G401 (cell line): ENCODE measurements around the gene IRF9. TPM values are rescaled to one million over a fixed set of nuclear protein-coding genes. Genes with fewer than 3 reads are reported as not detected.

Experiments used
- DNase-seq: peaks from one replicate; pipeline ENCODE4 v3.0.0-alpha.2; 2015; ENCODE audit warnings: low spot score
- in situ Hi-C: cut with HindIII; loops from 2 replicates; pipeline ENCODE4 v1.10.0; 2016; ENCODE audit warnings: low sequenced_read_pairs, mixed read lengths
- total RNA-seq: library from RNA; depleted of rRNA; stranded (reverse); fragments of >200 nt; shearing (Covaris generic); gene quantifications from 2 replicates; pipeline ENCODE4 v1.2.3, GENCODE V29; 2014

The IRF9 gene
- total RNA-seq, 1 experiment from 2014 or later, result 8.3 TPM

DNA sequence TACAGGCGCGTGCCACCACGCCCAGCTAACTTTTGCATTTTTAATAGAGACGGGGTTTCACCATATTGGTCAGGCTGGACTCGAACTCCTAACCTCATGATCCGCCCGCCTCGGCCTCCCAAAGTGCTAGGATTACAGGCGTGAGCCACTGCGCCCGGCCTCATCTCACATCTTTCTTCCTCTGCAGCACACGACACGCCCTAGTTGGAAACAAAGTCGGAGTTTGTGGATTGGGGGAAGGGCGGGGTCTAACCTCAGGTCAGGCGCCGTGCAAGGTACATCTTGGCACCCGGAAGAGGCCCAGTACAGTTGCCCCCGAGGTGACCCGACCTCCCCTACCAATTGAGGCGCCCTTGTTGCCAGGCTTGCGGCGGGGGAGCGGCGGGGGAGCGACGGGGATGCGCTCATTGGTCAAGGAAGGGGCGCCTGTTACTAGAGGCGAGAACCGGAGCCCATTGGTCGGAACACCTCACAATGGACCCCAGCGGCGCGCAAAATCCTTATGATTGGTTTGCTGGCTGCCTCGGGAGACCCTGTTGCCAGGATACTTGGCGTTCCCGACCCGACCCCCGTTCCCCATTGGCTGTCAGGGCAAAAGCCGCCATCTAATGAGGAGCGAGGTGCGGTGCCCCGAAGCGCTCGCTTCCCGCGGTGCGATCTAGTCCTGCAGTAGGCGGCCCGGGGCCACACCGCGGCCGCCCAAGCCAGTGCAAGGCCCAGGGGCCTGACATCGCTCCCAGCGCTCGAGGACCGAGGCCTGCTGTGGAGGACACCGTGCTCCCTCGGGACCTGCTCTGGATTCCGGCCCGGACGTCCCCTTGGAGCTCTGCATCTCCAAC is 10.6 kb downstream of the IRF9 start, which contains the start of gene REC8:
Gene REC8 (plus strand): TSS at position 659 of the 839 bp plus-strand sequence. CDS start 473 bp downstream, outside the sequence.
- DNase-seq, result peak; percentile 97
- in situ Hi-C loops, result no loop called here

DNA sequence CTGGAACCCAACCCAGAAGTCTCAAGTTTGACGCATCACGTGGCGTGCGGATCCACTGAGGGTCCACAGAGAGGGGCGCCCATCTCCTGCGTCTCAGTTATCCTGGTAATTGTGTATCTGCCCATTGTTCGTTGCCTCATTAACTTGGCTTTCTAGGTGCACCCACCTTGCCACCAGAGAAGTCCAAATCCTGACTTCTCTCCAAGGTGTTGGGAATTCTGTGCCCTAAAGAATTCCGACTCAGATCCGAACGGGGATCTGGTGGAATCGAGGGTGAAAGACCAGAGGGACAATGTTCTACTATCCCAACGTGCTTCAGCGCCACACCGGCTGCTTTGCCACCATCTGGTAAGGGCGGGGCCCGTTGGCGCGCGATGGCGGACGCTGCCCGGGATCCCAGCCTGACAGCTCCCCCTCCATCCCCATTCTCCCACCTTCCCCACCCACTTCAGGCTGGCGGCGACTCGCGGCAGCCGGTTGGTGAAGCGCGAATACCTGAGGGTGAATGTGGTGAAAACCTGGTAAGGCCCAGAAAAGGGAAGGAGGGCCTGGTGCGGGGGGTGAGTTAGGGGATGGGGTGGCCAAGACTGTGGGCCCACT is 11.3 kb downstream of the IRF9 start:
- peak; percentile 39 for DNase-seq
- in situ Hi-C loops, result no loop called here

DNA sequence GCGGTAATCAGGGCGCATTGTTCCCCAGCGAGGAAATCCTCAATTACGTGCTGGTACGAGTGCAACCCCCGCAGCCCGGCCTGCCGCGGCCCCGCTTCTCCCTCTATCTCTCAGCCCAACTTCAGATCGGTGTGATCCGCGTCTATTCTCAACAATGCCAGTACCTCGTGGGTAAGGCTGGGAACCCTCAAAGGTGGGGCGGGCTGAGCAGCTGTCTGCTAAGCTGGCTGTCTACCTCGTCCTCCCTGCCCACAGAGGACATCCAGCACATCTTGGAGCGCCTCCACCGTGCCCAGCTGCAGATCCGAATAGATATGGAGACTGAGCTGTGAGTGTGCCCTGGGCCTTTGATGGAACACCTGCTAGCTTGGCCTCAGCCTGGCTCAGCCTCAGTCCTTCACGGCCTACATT is 11.8 kb downstream of the IRF9 start:
- DNase-seq, result peak; percentile 43
- in situ Hi-C loops, result no loop called here

DNA sequence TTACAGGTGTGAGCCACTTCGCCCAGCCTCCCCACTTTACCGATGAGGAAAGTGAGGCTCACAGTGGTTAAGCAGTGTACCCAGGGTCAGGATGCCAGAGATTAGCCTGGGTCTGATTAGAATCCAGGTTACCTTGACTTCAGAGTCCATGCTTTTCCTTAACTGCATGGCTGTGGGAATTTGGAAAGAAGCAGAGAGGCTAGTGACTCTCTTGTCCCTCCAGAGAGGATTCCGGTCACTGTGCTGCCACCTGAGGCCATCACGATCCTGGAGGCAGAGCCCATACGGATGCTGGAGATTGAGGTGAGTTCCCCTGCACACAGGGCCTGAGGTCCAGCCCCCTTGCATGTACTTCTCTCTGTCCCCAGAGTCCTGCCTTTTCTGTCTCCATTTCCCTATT is 15.5 kb downstream of the IRF9 start:
- no peak for DNase-seq
- in situ Hi-C loops, result no loop called here

DNA sequence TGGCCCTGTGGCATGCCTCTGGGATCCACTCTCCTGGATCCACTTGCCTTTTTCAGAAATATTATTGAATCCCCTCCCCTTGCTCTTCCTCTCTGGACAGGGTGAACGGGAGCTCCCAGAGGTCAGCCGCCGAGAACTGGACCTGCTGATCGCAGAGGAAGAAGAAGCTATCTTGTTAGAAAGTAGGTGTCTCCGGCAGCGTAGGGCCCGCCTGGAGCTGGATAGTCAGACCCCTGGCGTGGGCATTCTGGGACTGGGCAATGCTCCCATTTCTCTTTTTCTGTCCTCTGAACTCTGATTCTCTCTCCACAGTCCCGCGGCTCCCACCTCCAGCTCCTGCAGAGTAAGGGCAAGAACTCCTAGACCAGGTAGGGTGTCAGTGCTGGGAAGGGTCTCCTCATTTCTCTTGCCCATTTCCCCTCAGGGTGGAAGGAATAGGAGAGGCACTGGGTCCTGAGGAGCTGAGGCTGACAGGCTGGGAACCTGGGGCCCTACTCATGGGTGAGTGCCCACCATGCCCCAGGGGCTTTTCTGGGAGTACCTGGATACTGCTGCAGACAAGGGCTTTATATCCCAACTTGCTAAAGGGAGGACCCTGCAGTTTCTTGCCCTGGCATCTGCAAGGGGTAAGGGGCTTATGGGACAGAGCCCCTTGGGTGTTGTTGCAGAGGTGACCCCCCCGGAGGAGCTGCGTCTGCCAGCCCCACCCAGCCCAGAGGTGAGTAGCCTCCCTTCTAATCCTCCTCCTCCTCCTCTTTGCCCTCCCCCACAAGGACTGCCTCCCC is 16.2 kb downstream of the IRF9 start:
- in situ Hi-C loops, result no loop called here

DNA sequence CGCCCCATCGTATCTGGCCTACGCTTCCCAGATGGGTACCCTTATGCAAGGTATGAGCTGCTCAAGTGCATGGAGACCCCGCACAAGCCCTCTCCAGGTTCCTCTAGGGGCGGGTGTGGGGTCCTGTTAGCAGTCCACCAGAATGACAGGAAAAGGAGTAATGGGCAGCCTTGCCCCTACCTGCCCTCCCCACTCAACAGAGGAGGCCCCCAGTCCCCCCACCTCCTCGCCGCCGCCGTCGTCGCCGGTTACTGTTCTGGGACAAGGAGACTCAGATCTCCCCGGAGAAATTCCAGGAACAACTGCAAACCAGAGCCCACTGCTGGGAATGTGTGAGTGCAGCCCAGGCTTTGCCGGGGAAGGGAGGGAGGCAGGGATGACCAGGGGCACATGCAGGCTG is 16.8 kb downstream of the IRF9 start:
- in situ Hi-C loops, result no loop called here
- DNase-seq, result no peak

More for the DNA sequence above, 16.2 kb downstream of the IRF9 start:
- no peak for DNase-seq

DNA sequence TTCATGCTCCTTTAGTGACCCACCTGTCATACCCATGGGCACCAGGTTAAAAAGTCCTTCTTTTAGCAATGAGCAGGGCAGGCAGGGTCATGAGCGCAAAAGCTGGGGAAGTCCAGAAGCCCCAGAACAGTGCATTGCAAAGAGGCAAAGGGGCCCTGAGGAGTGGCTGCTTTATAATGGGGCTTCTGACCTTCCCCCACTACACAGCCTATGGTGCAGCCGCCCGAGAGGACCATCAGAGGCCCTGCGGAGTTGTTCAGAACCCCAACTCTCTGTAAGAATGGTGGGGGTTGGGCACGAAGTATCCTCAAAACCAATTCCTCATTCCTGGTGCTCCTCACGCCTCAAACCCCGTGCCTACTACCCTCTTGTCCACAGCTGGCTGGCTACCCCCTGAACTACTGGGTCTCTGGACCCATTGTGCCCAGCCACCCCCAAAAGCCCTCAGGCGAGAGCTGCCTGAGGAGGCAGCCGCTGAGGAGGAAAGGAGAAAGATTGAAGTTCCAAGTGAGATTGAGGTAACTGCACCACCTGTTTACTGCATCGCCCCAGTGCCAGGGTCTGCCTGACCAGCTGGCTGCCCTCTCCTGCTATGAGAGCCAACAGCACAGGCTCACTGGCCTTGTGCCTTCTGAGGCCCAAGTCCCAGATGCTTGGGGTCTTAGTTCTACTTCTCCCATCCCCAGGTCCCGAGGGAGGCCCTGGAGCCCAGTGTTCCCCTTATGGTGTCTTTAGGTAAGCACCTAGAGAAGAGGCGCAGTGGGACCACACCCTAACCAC is 17.5 kb downstream of the IRF9 start:
- in situ Hi-C loops, result no loop called here

DNA sequence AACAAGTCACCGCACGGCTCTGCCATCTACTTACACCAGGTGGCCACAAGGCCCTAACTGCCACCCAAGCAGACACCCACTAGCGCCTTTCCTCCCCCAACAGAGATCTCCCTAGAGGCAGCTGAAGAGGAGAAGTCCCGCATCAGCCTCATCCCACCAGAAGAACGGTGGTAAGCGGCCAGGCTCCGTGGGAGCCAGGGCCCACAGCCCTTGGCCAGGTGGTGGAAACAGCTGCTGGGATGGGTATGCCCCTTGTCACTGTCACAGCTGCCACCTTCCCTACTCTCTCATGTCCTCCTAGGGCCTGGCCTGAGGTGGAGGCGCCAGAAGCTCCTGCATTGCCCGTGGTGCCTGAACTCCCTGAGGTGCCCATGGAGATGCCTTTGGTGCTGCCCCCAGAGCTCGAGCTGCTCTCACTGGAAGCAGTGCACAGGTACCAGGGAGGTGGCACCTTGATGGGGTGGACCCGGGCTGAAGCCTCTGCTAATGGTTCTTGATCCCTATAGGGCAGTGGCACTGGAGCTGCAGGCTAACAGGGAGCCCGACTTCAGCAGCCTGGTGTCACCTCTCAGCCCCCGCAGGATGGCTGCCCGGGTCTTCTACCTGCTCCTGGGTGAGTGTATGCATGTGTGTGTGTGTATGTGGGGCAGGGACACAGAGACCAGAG is 18.4 kb downstream of the IRF9 start:
- in situ Hi-C loops, result no loop called here
- no peak for DNase-seq

More for the DNA sequence above, 17.5 kb downstream of the IRF9 start:
- DNase-seq, result no peak

DNA sequence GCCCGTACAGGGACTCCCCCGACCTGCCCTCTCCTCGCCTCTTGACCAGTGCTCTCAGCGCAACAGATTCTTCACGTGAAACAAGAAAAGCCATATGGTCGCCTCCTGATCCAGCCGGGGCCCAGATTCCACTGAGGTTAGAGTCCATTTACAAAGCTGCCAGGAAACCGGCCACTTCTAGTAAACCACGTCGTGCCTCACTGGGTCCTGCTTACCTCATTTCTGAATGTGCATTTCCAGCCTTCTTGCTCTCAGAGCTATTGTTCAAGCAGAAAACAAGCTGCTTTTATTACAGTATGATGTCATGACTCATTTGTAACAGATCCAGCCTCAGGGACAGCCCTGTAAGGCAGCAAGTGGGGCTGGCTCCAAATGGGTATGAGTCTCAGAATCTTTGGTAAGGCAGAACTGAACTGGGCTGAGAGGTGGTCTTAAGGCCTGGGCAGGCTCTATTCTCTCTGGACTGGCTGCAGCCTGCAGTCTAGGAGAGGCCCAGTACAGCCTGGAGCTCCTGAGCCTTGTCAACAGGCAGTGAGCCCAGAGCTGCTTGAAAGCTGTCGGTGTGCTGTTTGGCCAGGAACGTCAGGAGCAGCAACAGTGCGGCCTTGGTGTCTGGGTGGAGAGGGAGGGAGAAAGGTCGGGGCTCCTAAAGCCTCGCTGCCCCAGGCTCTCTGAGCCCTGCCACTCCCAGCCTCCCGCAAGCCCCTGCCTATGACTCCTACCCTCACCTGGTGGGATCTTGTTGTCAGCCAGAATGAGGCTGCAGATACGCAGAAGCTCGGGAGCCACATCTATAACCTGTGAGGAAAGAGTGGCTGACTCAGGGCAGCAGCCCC is 19.1 kb downstream of the IRF9 start:
- in situ Hi-C loops, result no loop called here
- DNase-seq, result peak; percentile 61

DNA sequence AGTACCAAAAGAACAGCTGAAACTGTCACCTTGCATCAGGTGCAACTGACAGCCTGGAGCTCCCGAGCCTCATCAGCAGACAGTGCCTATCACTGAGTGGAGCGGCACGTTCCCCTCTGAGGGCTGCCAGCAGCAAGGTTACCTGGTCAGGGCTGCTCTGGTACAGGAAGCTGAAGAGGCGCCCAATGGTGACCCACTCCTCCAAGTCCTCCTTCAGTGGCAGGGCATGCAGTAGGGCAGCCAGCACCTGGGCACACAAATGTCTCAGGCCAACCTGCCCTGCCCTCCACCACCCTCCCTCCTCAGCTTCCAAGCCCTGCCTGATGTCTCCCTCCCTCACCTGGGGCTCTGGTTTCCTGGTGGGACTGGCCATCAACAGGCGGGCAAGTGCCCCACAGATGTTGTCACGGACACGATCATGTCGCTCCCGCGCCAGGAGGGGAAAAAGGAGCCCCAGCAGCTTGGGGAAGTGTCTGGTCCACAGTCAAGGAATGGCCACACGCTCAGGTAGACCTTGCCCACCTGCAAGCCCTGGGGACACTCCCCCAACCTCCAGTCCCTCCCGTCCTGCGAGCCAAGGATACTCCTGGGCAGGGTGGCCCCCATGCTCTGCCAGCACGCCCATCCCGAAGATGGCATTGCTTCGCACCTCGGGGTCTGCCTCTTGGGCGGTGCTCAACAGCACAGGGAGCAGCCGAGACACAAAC is 20.5 kb downstream of the IRF9 start:
- DNase-seq, result no peak
- in situ Hi-C loops, result no loop called here

DNA sequence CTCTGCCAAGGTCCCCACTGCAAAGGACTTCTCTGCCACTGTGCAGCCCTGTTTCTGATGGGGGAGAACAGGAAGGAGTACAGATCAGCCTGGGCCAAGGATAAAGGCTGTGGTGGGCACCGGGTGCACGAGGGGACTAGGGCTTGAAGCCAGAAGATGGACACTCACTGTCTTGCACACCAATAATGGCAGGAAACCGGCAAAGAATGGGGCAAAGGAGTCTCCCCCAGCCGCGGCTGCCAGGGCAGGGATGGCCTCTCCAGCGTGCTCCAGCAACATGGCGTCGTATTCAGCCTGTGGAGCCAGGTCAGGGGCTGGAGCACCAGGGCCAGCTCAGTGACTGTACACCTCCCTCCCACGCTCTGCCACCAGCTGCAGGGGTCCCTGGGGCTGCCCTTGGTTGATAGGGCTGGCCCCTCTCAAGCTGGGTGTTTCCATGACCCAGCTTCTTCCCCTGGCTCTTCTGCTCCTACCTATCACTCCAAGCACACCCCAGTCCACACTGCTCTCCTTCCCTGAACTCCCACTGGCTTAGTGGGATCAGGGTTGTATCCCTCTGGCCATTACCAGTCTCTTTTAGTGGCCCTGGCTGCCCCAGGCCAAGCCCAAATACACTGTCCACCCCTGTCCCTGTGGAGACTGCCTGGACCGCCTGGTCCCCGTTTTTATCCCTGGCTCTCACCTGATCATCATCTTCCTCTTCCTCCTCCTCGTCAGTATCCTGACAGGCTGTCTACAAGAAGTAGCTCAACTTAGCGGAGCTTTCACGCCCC is 21.2 kb downstream of the IRF9 start:
- in situ Hi-C loops, result no loop called here
- DNase-seq, result no peak

DNA sequence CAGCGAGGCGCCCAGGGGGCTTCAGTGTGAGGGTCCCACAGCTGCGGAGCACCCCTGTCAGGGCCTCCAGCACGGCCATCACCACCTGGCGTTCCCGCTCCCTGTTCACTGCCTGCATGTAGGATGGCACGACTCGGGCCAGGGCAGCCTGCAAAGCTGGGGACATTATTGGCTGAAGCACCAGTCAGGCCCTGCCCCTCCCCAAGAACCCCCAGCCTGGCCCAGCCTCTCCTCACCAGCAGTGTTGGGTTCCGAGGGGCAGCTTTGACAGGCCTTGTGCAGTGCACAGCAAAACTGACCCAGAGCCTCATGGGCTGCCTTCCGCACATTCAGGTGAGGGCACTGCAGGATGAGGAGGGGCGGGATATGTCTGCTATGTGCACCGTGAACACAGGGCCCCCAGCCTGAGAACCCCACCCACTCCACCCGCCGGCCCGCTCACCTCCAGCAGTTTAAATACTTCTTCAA is 22.0 kb downstream of the IRF9 start:
- DNase-seq, result no peak
- in situ Hi-C loops, result no loop called here

DNA sequence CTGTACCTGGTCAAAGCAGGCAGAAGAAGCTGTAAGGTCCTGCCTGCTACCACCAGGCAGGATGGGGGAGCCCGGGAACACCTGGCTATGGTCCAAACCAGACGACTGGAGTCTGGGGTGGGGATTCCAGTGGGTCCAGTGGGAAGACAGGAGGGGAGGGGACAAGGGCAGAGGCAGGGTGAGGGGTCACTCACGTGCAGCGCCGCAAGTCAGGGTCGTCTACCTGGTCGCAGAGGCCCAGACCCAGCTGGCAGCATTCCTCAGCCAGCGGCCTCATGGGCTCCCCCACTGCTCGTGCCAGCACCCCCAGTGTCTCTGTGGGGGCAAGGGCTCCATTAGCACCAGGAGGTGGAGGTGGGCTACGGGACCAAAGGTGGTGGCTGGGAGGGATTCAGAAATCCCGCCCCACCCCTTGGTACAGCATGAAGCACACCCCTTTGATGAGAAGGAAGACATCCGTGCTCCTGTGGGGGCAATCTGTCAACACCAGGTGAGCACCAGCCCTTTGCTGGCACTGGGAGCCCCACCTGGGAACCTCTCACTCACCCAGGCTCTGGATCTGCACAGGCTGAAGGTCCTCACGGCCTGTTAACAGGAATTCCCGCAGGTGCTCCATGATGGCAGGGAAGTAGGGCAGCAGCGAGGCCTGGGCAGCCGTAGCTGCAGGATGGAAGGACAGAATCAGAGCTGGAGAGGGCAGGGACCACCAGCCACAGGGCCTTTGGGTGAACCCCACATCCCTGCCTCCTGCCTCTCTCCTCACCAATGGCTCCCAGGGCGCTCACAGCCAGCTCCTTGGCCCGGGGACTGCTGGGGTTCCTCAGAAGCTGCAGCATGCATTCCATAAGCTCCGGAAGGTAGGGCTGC is 23.3 kb downstream of the IRF9 start:
- in situ Hi-C loops, result no loop called here
- DNase-seq, result no peak

DNA sequence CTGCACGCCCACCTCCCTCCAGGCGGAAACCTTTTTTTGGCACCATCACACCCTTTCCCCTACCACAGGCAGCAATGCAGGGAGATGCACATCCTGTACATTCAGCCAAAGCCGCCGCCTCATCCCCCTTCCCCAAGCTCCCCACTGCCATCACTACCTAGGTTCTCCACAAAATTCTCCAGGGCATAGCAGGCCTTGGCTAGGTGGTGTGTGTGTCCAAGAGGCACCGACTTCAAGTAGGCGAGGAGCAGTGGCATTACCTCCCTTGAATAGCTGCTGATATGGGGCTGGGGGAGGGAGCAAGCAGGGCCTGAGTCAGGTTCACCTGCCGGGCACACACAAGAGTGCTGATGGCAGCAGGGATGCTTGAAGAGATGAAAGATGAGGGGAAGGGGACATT is 24.0 kb downstream of the IRF9 start:
- in situ Hi-C loops, result no loop called here
- DNase-seq, result no peak

DNA sequence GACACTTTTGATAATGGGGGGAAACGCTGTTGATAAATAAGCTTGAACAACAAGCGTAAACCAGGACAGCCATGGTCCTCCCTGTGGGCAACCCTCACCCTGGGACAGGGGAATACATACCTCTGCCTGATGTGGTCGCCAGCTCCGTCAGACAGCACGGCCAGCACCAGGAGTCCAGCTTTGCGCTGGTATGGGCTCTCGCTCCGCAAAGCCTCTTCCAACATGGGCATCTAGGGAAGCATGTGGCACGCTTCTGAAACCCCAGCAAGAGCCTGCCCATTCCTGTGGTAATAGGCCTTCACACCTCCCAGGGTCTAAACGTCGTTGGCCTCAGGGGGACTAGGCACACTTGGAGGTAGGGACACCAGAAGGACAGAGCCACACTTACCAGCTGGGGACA is 24.7 kb downstream of the IRF9 start:
- DNase-seq, result no peak
- in situ Hi-C loops, result no loop called here
